NCI-H128 (cell line): ENCODE results near the gene UNC5CL.

Experiments used
- DNase-seq: peaks from one replicate; lab custom pipeline; 2025; ENCODE audit not compliant: unreplicated experiment; lab: John Stamatoyannopoulos, UW

UNC5CL gene

GRCh38 chr6:41039060-41039998, at the start of gene UNC5CL:
Gene UNC5CL (minus strand): TSS chr6:41039221. CDS start chr6:41035074, 4,147 bp downstream.
- no peak for DNase-seq

- DNase-seq, result no peak
Observed at GRCh38 chr6:41088451-41088850, 49.4 kb upstream of the UNC5CL start.

- no peak for DNase-seq
Observed at GRCh38 chr6:41085182-41085581, 46.2 kb upstream of the UNC5CL start.

GRCh38 chr6:41083072-41083471, 44.1 kb upstream of the UNC5CL start:
- no peak for DNase-seq

- DNase-seq, result no peak
Observed at GRCh38 chr6:41080621-41081020, 41.6 kb upstream of the UNC5CL start.

GRCh38 chr6:41079080-41079479, 40.1 kb upstream of the UNC5CL start:
- no peak for DNase-seq

GRCh38 chr6:41078101-41078500, 39.1 kb upstream of the UNC5CL start:
- no peak for DNase-seq

GRCh38 chr6:41077536-41077935, 38.5 kb upstream of the UNC5CL start:
- no peak for DNase-seq

- DNase-seq, result no peak
Observed at GRCh38 chr6:41075651-41076626, 36.9 kb upstream of the UNC5CL start.

GRCh38 chr6:41074692-41075436, 35.8 kb upstream of the UNC5CL start:
- no peak for DNase-seq

GRCh38 chr6:41073968-41074691, 35.1 kb upstream of the UNC5CL start:
- no peak for DNase-seq

- DNase-seq, result peak; percentile 38
Observed at GRCh38 chr6:41073203-41073967, 34.4 kb upstream of the UNC5CL start.

- peak; percentile 100 for DNase-seq
Observed at GRCh38 chr6:41072836-41073202, 33.8 kb upstream of the UNC5CL start, which contains the start of gene NFYA. Gene NFYA (plus strand): TSS chr6:41072974. CDS start chr6:41079090, 6,116 bp downstream.

- peak; percentile 100 for DNase-seq
Observed at GRCh38 chr6:41071923-41072835, 33.2 kb upstream of the UNC5CL start, which contains the start of gene OARD1. Gene OARD1 (minus strand): TSS chr6:41072356. CDS start chr6:41071634, 722 bp downstream.

- no peak for DNase-seq
Observed at GRCh38 chr6:41071501-41071922, 32.5 kb upstream of the UNC5CL start.

GRCh38 chr6:41066867-41067304, 27.9 kb upstream of the UNC5CL start:
- no peak for DNase-seq

- DNase-seq, result no peak
Observed at GRCh38 chr6:41065550-41066026, 26.6 kb upstream of the UNC5CL start.

- no peak for DNase-seq
Observed at GRCh38 chr6:41064841-41065240, 25.8 kb upstream of the UNC5CL start.
